LNCaP clone FGC (cell line): ENCODE data around the gene UPF3A.

Source experiments
- DNase-seq: peaks from one replicate; pipeline ENCODE4 v3.0.0-alpha.2; 2011; ENCODE audit warnings: low read depth
- H3K4me3 ChIP-seq: 2 replicates; pipeline ENCODE4 v1.5.1; 2011; ENCODE audit warnings: mild to moderate bottlenecking, low read depth, low read length, control low read depth
- CTCF ChIP-seq: IDR thresholded peaks from 2 replicates; pipeline ENCODE4 v1.5.1; 2012; ENCODE audit warnings: mild to moderate bottlenecking; ENCODE audit not compliant: control insufficient read depth, insufficient read depth; ENCODE audit errors: extremely low read depth

Gene UPF3A

DNA sequence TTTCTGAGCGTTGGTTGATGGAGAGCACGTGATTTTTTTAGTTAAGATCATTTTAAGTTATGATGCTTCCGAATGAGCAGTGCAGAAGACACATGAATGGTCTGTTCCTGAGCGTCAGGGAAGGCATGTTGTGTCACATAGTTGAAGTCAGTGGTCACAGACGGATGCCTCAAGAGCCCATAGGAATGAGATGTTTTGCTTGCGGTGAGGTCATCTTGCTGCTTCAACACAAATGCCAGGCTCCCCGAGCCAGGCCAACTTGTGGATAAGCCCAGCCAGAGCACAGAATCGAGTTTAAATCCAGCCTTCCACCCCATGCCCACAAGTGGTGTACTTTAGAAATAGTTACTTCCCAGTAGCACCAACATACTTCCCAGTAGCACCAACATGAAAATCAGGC is 5.4 kb downstream of the UPF3A start:
- DNase-seq = no peak
- H3K4me3 ChIP-seq = no peak overlapping the region
- no peak for TF ChIP-seq CTCF

DNA sequence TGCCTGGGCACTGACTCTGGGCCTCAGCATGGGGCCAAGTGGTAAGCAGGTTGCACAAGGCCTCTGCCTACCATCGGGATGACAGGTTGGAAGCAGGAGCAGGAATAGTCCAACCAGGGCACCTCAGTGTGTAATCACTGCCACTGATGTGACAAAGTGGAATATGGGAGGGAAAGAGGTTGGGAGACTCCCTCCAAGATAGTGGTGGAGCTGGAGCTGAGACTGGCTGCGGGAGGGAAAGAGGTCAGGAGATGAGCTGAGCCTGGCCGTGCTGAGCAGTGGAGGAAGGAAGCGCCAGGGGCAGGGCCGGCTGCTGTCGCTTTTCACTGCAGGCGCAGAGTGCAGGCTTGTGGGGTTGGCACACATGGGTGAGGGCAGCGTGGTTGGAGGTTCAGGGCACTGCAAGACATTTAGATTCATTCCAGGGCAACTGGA is 6.8 kb downstream of the UPF3A start:
- DNase-seq = no peak
- H3K4me3 ChIP-seq = no peak overlapping the region
- TF ChIP-seq CTCF = no peak

- H3K4me3 ChIP-seq = no peak overlapping the region
- DNase-seq = no peak
- no peak for TF ChIP-seq CTCF
Observed at GRCh38 chr13:114296448-114296847, 15.0 kb downstream of the UPF3A start.

DNA sequence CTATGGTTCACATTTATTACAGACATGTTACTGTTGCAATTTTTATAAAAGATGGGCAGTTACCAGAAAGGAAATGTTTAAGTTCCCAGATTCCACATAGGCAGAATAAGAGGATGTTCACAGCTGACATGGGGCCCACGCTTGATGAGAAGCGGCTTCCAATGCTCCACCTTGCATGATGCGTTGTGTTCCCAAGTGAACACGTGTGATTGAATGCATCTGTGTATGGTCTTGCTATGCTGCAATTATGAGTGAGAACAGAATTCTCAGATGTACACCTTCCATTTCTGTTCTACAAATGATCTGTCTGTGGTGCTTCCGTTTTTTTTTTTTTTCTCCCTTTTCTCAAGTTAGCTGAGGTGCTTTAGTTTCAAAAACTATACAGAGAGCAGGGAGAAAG is 15.5 kb downstream of the UPF3A start:
- no peak overlapping the region for H3K4me3 ChIP-seq
- TF ChIP-seq CTCF = no peak

DNA sequence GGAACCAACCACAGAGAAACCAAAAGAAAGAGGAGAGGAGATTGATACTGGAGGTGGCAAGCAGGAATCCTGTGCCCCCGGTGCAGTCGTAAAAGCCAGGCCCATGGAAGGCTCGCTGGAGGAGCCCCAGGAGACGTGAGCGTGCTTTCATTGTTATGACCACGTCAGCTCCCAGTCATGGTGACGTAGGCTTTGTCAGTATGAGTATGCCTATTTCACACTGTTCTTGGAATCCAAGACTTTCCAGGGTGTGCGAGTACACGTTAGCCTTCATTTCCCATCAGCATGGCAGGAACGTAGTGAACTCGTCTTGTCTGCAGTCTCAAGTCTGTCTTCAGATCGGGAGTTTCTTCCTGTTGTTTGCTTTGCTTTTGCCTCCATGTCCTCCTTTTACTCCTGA is 17.5 kb downstream of the UPF3A start:
- H3K4me3 ChIP-seq = no peak overlapping the region
- TF ChIP-seq CTCF = no peak
- no peak for DNase-seq

More for the DNA sequence above, 15.5 kb downstream of the UPF3A start:
- DNase-seq = no peak

- no peak overlapping the region for H3K4me3 ChIP-seq
- DNase-seq = no peak
- TF ChIP-seq CTCF = no peak
Observed at GRCh38 chr13:114299604-114300305, 18.4 kb downstream of the UPF3A start.
